H9 (cell line): ENCODE data around the gene CEP152. TPM values are rescaled to one million over a fixed set of nuclear protein-coding genes. Genes with fewer than 3 reads are reported as not detected.

Source experiments
- DNase-seq: peaks from one replicate; pipeline ENCODE4 v3.0.0-alpha.2; 2017
- H2AFZ ChIP-seq: one replicate; pipeline ENCODE4 v1.6.1; 2013; ENCODE audit warnings: mild to moderate bottlenecking, low read length, control low read depth, moderate library complexity
- H2AK5ac ChIP-seq: 2 replicates; pipeline ENCODE4 v1.6.1; 2013; ENCODE audit warnings: low read length, control low read depth, mixed read lengths; ENCODE audit not compliant: insufficient read length
- H2BK120ac ChIP-seq: one replicate; pipeline ENCODE4 v1.6.1; 2013; ENCODE audit warnings: low read depth, mild to moderate bottlenecking, low read length, control low read depth, inconsistent platforms; ENCODE audit not compliant: poor library complexity, severe bottlenecking
- H2BK12ac ChIP-seq: 2 replicates; pipeline ENCODE4 v1.6.1; 2013; ENCODE audit warnings: low read length, control low read depth, mixed read lengths, low read depth; ENCODE audit not compliant: insufficient read length
- H2BK15ac ChIP-seq: 2 replicates; pipeline ENCODE4 v1.6.1; 2013; ENCODE audit warnings: low read depth, low read length, control low read depth
- H2BK20ac ChIP-seq: one replicate; pipeline ENCODE4 v1.6.1; 2013; ENCODE audit warnings: low read depth, mild to moderate bottlenecking, low read length, control low read depth, inconsistent platforms; ENCODE audit not compliant: poor library complexity, severe bottlenecking
- H2BK5ac ChIP-seq: 2 replicates; pipeline ENCODE4 v1.6.1; 2013; ENCODE audit warnings: low read length, control low read depth, mixed read lengths; ENCODE audit not compliant: insufficient read length
- H3K14ac ChIP-seq: 2 replicates; pipeline ENCODE4 v1.6.1; 2013; ENCODE audit warnings: low read length, control low read depth; ENCODE audit not compliant: insufficient read depth
- H3K18ac ChIP-seq: 2 replicates; pipeline ENCODE4 v1.6.1; 2013; ENCODE audit warnings: low read depth, mild to moderate bottlenecking, mixed read lengths, low read length, control low read depth; ENCODE audit not compliant: insufficient read length
- H3K23ac ChIP-seq: 2 replicates; pipeline ENCODE4 v1.6.1; 2013; ENCODE audit warnings: low read length, control low read depth, mixed read lengths, low read depth; ENCODE audit not compliant: insufficient read length
- H3K23me2 ChIP-seq: 2 replicates; pipeline ENCODE4 v1.6.1; 2013; ENCODE audit warnings: low read depth, mild to moderate bottlenecking, mixed read lengths, low read length, control low read depth; ENCODE audit not compliant: insufficient read length, poor library complexity, severe bottlenecking
- H3K27ac ChIP-seq: 2 replicates; pipeline ENCODE4 v1.5.1; 2013; ENCODE audit warnings: low read length, control low read depth, mixed read lengths, low read depth; ENCODE audit not compliant: insufficient read length
- H3K27me3 ChIP-seq: 2 replicates; pipeline ENCODE4 v1.6.1; 2013; ENCODE audit warnings: low read length, control low read depth, inconsistent platforms; ENCODE audit not compliant: insufficient read depth
- H3K4ac ChIP-seq: 2 replicates; pipeline ENCODE4 v1.6.1; 2013; ENCODE audit warnings: low read depth, mild to moderate bottlenecking, control low read depth, inconsistent platforms, low read length, moderate library complexity
- H3K4me1 ChIP-seq: 2 replicates; pipeline ENCODE4 v1.6.1; 2013; ENCODE audit warnings: low read length, control low read depth, inconsistent platforms; ENCODE audit not compliant: insufficient read depth
- H3K4me2 ChIP-seq: 2 replicates; pipeline ENCODE4 v1.6.1; 2013; ENCODE audit warnings: low read length, control low read depth, mixed read lengths; ENCODE audit not compliant: insufficient read length, insufficient read depth
- H3K56ac ChIP-seq: 2 replicates; pipeline ENCODE4 v1.6.1; 2013; ENCODE audit warnings: low read depth, mild to moderate bottlenecking, mixed read lengths, low read length, control low read depth; ENCODE audit not compliant: insufficient read length
- H3K79me1 ChIP-seq: 2 replicates; pipeline ENCODE4 v1.6.1; 2013; ENCODE audit warnings: low read depth, mild to moderate bottlenecking, moderate library complexity, low read length, control low read depth, inconsistent platforms; ENCODE audit not compliant: insufficient read depth, poor library complexity, severe bottlenecking
- H3K79me2 ChIP-seq: 2 replicates; pipeline ENCODE4 v1.6.1; 2013; ENCODE audit warnings: low read length, control low read depth, inconsistent platforms; ENCODE audit not compliant: insufficient read depth
- H3K9ac ChIP-seq: 2 replicates; pipeline ENCODE4 v1.6.1; 2013; ENCODE audit warnings: low read length, control low read depth, mixed read lengths; ENCODE audit not compliant: insufficient read length; ENCODE audit errors: extremely low read depth
- H3K9me3 ChIP-seq: one replicate; pipeline ENCODE4 v1.6.1; 2013; ENCODE audit warnings: low read depth, low read length, inconsistent platforms; ENCODE audit not compliant: control insufficient read depth
- H3T11ph ChIP-seq: one replicate; pipeline ENCODE4 v1.6.1; 2013; ENCODE audit warnings: mild to moderate bottlenecking, low read length, control low read depth, inconsistent platforms
- H4K20me1 ChIP-seq: one replicate; pipeline ENCODE4 v1.6.1; 2013; ENCODE audit not compliant: control insufficient read depth, insufficient read length, insufficient read depth
- H4K5ac ChIP-seq: 2 replicates; pipeline ENCODE4 v1.6.1; 2013; ENCODE audit warnings: low read depth, mild to moderate bottlenecking, mixed read lengths, low read length, control low read depth; ENCODE audit not compliant: insufficient read length
- H4K8ac ChIP-seq: replicated peaks from 2 replicates; pipeline ENCODE4 v1.6.1; 2013; ENCODE audit warnings: low read length, control low read depth, mixed read lengths, low read depth; ENCODE audit not compliant: insufficient read length
- H4K91ac ChIP-seq: 2 replicates; pipeline ENCODE4 v1.6.1; 2013; ENCODE audit warnings: low read depth, mild to moderate bottlenecking, moderate library complexity, mixed read lengths, low read length, control low read depth; ENCODE audit not compliant: insufficient read length
- H3K27ac Mint-ChIP-seq, 3 experiments: 2 replicates in 2 of 3; 3 replicates in 1 of 3; pipeline ENCODE4 v1.8.0; 2020 to 2021; ENCODE audit warnings: mixed read lengths in 3 of 3, mild to moderate bottlenecking in 1 of 3, moderate library complexity in 1 of 3
- H3K27me3 Mint-ChIP-seq: 2 replicates; pipeline ENCODE4 v1.8.0; 2021; ENCODE audit warnings: low read depth, mild to moderate bottlenecking, moderate library complexity, mixed read lengths
- H3K36me3 Mint-ChIP-seq, 3 experiments: 2 replicates in 2 of 3; 3 replicates in 1 of 3; pipeline ENCODE4 v1.8.0; 2020 to 2021; ENCODE audit warnings: low read depth in 3 of 3, mixed read lengths in 3 of 3; ENCODE audit not compliant: insufficient read depth in 1 of 3
- H3K4me1 Mint-ChIP-seq, 2 experiments: 2 replicates each; pipeline ENCODE4 v1.8.0; 2020; ENCODE audit warnings: mixed read lengths in 2 of 2
- H3K4me3 Mint-ChIP-seq, 2 experiments: 2 replicates in 1 of 2; 3 replicates in 1 of 2; pipeline ENCODE4 v1.8.0; 2020 to 2021; ENCODE audit warnings: mild to moderate bottlenecking in 2 of 2, mixed read lengths in 2 of 2, moderate library complexity in 1 of 2
- H3K9me3 Mint-ChIP-seq, 2 experiments: 2 replicates in 1 of 2; 3 replicates in 1 of 2; pipeline ENCODE4 v1.8.0; 2020; ENCODE audit warnings: mild to moderate bottlenecking in 2 of 2, mixed read lengths in 2 of 2, moderate library complexity in 1 of 2
- CTCF ChIP-seq: fragments of 200-600 bp; sonication (generic); conservative IDR thresholded peaks from 3 replicates; pipeline ENCODE4 v1.8.0; 2021; ENCODE audit warnings: antibody characterized with exemption, mild to moderate bottlenecking
- WGBS: extraction: QIAGEN DNeasy Blood & Tissue Kit; methylation state at CpG from one replicate; pipeline ENCODE4 v1.1.7; 2013; ENCODE audit warnings: missing lambda C conversion rate, low lambda C conversion rate, mixed read lengths; ENCODE audit not compliant: insufficient read length; ENCODE audit errors: extremely low coverage; 5-methylcytosine and 5-hydroxymethylcytosine counted together
- total RNA-seq: library from RNA; stranded (reverse); gene quantifications from 2 replicates; pipeline ENCODE4 v1.2.1, GENCODE V29; 2021

CEP152 gene
- total RNA-seq, 1 experiment from 2014 or later: 10.9 TPM

- no peak overlapping the region for H3K23ac ChIP-seq
- H3K27ac Mint-ChIP-seq: no peak overlapping the region
- no CpG with 5 or more reads among the region's 2 CpGs for WGBS
These were observed 25.2 kb downstream of the CEP152 start for GRCh38 chr15:48785712-48786111.

More at GRCh38 chr15:48785712-48786111, 25.2 kb downstream of the CEP152 start:
- Histone ChIP-seq H3K79me1 (no peaks in the 10 kb centered on the region), H3K56ac (no peak overlapping the region), H3K14ac (no peak overlapping the region), H2BK20ac (no peak overlapping the region), H2BK5ac (no peak overlapping the region), H3K9ac (no peak overlapping the region), H4K91ac (no peak overlapping the region), H4K20me1 (no peaks in the 10 kb centered on the region), H3K4me1 (no peaks in the 10 kb centered on the region), H2BK15ac (no peak overlapping the region), H2BK12ac (no peak overlapping the region), H3K27me3 (no peaks in the 10 kb centered on the region), H2BK120ac (no peak overlapping the region), H3K79me2 (no peaks in the 10 kb centered on the region), H4K5ac (no peak overlapping the region), H2AFZ (no peak overlapping the region), H3K18ac (no peak overlapping the region), H3K27ac (no peak overlapping the region), H3K4me2 (no peak overlapping the region), H3K4ac (no peak overlapping the region), H4K8ac (no peak overlapping the region), H3K9me3 (no peaks in the 10 kb centered on the region), H3K23me2 (no peaks in the 10 kb centered on the region), H2AK5ac (no peak overlapping the region), H3T11ph (no peak overlapping the region)
- Mint-ChIP-seq H3K27me3 (no peaks in the 10 kb centered on the region), H3K9me3 (no peaks in the 10 kb centered on the region), H3K36me3 (peaks cover 9 to 36% (median 35%) of the 10 kb centered on the region in 3 experiments; a peak in 6 of 7 replicates), H3K4me1 (peaks cover 3 to 6% of the 10 kb centered on the region in 2 experiments; a peak in 3 of 4 replicates), H3K4me3 (no peak overlapping the region)
- no peak for DNase-seq
- TF ChIP-seq CTCF: no peak
